Heart left ventricle (tissue), 16 donors: ENCODE data around the gene FADS6. TPM values are rescaled to one million over a fixed set of nuclear protein-coding genes. Genes with fewer than 3 reads are reported as not detected.

Experiments used
- ATAC-seq, 4 donors: fragments of 200-7000 bp; cut with Tn5 transposase; one replicate each; pipeline ENCODE4 v1.9.1; 2020 to 2022; ENCODE audit warnings: moderate library complexity in 4 of 4, mild to moderate bottlenecking in 3 of 4, moderate number of reproducible peaks in 1 of 4
- DNase-seq, 5 donors: peaks; one replicate each; pipeline ENCODE4 v3.0.0-alpha.2; 2020
- H3K27ac ChIP-seq, 12 donors: fragments of 200-600 bp; sonication (generic) in 4 of 12; one replicate each; pipeline versions ENCODE4 v1.5.0 to v1.8.0; 2016 to 2022; ENCODE audit warnings: mild to moderate bottlenecking in 2 of 12
- H3K27me3 ChIP-seq, 9 donors: fragments of 200-600 bp; sonication (generic) in 2 of 9; one replicate each; pipeline versions ENCODE4 v1.5.1 to v1.8.0; 2016 to 2022; ENCODE audit warnings: mild to moderate bottlenecking in 3 of 9
- H3K36me3 ChIP-seq, 9 donors: fragments of 200-600 bp; sonication (generic) in 2 of 9; one replicate each; pipeline versions ENCODE4 v1.5.0 to v1.8.0; 2018 to 2022; ENCODE audit warnings: mild to moderate bottlenecking in 2 of 9
- H3K4me1 ChIP-seq, 12 donors: fragments of 200-600 bp; sonication (generic) in 4 of 12; one replicate each; pipeline versions ENCODE4 v1.5.0 to v1.8.0; 2016 to 2022; ENCODE audit warnings: mild to moderate bottlenecking in 3 of 12
- H3K4me3 ChIP-seq, 12 donors: fragments of 200-600 bp; sonication (generic) in 4 of 12; one replicate each; pipeline versions ENCODE4 v1.5.0 to v1.8.0; 2017 to 2022; ENCODE audit warnings: mild to moderate bottlenecking in 9 of 12, moderate library complexity in 4 of 12
- H3K9me3 ChIP-seq, 12 donors: fragments of 200-600 bp; sonication (generic) in 4 of 12; one replicate each; pipeline versions ENCODE4 v1.5.0 to v1.8.0; 2016 to 2022; ENCODE audit warnings: mild to moderate bottlenecking in 1 of 12
- CTCF ChIP-seq, 12 donors: fragments of 200-600 bp; sonication (generic) in 4 of 12; IDR thresholded peaks; one replicate each; pipeline versions ENCODE4 v1.5.0 to v1.8.0; 2018 to 2022; ENCODE audit warnings: antibody characterized with exemption in 12 of 12, mild to moderate bottlenecking in 5 of 12
- POLR2A ChIP-seq, 2 donors: fragments of 450-650 bp; IDR thresholded peaks; one replicate each; pipeline ENCODE4 v1.6.1; 2017; ENCODE audit warnings: antibody characterized with exemption in 2 of 2, mild to moderate bottlenecking in 2 of 2, moderate library complexity in 2 of 2
- WGBS, 4 donors: extraction: QIAGEN DNeasy Blood & Tissue Kit in 2 of 4; methylation state at CpG; one replicate each; pipeline versions ENCODE4 v1.1.5 to v1.1.7; 2013 to 2018; 5-methylcytosine and 5-hydroxymethylcytosine counted together
- intact Hi-C, 10 donors: fragments of 100-400 bp; cut with DNase I; formaldehyde crosslinking; loops; one replicate each; pipeline versions ENCODE4 v1.11.1 to v1.14.2; 2022
- polyA plus RNA-seq, 2 donors: library from polyadenylated mRNA; stranded (reverse); fragments of 200-250 nt; gene quantifications; one replicate each; pipeline ENCODE4 v1.2.3, GENCODE V29; 2013
- total RNA-seq, 9 donors: library from RNA; depleted of rRNA in 2 of 9; stranded (reverse); fragments of >200 nt in 2 of 9; fragmentation: NEBNext Ultra II Directional in 3 of 9; extraction: Animal tissue kit (Norgen Biotek cat#: 25700) in 3 of 9; gene quantifications; one replicate each; pipeline versions ENCODE4 v1.1.0 to v1.2.4, GENCODE V29; 2016 to 2023
- donor health status: ischemic (EF 13 %, LVEDD 7.1; RV severe dilation, severe dysfunction).
- donor health status: healthy with polysubstance abuse.
- donor health status: DM: no; HTN: yes; CAD: no.
- donor health status: DM: no; HTN: no; CAD: no.
- donor health status: ischemic (EF 25% LVEDD 6.9; RV normal size, moderate dysfunction).
- donor health status: ischemic (EF 25% LVEDD 5.7; RV mildly dilated, moderate dysfunction).
- donor health status: healthy.
- donor health status: DM: yes; HTN: yes; CAD: no.
- donor health status: ischemic (EF 35%, LVEDD 5.7; RV mildly dilated, moderate dysfunction).
- donor health status: nonischemic (EF 11% LVEDD 7.7; RV severe dilation, severe dysfunction).
- donor health status: DM: yes; HTN: yes; CAD: no.
- donor health status: PGD.
- donor health status: ischemic (EF 29% LVEDD 5.4; RV normal size, mild dysfunction).
- donor health status: nonischemic (EF 23%, LVEDD 6.1; RV moderate dilation, normal function).

The FADS6 gene
- total and polyA plus RNA-seq, 11 donors: not detected

- peaks cover 34 to 85% (median 61%) of the 10 kb centered on the region in 9 donors for H3K27me3 ChIP-seq
- ATAC-seq: no peak
- H3K27ac ChIP-seq: no peak overlapping the region
- no peak for DNase-seq
- intact Hi-C loops: no loop called here
- WGBS, 4 donors: 88 to 100% (median 94%) methylated on average over 4 of the region's 4 CpGs
- H3K36me3 ChIP-seq: no peaks in the 10 kb centered on the region
- H3K4me1 ChIP-seq: peaks cover 0 to 25% (median 4%) of the 10 kb centered on the region in 12 donors
- H3K4me3 ChIP-seq: no peak overlapping the region
- no peaks in the 10 kb centered on the region for H3K9me3 ChIP-seq
- no peak for TF ChIP-seq POLR2A (IDR thresholded peaks at IDR 0.05)
- no peak for TF ChIP-seq CTCF (IDR thresholded peaks at IDR 0.05)
These were observed 38.1 kb downstream of the FADS6 start for GRCh38 chr17:74855323-74855722.

GRCh38 chr17:74854792-74855191, 38.6 kb downstream of the FADS6 start:
- peaks cover 29 to 82% (median 56%) of the 10 kb centered on the region in 9 donors for H3K27me3 ChIP-seq
- TF ChIP-seq CTCF (IDR thresholded peaks at IDR 0.05) (no peak), POLR2A (IDR thresholded peaks at IDR 0.05) (no peak)
- no peaks in the 10 kb centered on the region for H3K36me3 ChIP-seq
- ATAC-seq (no peak), DNase-seq (no peak)
- no peaks in the 10 kb centered on the region for H3K9me3 ChIP-seq
- no peak overlapping the region for H3K4me3 ChIP-seq
- WGBS, 4 donors: 84 to 90% (median 87%) methylated on average over 13 to 17 of the region's 17 CpGs
- H3K27ac ChIP-seq: no peak overlapping the region
- H3K4me1 ChIP-seq: peaks cover 0 to 19% (median 0%) of the 10 kb centered on the region in 12 donors
- intact Hi-C loops: no loop called here

- no peaks in the 10 kb centered on the region for H3K9me3 ChIP-seq
- peaks cover 19 to 72% (median 46%) of the 10 kb centered on the region in 9 donors for H3K27me3 ChIP-seq
- no peak overlapping the region for H3K4me3 ChIP-seq
- H3K36me3 ChIP-seq: no peaks in the 10 kb centered on the region
- no peak for ATAC-seq
- DNase-seq: no peak
- intact Hi-C loops: no loop called here
- TF ChIP-seq CTCF (IDR thresholded peaks at IDR 0.05) (no peak), POLR2A (IDR thresholded peaks at IDR 0.05) (no peak)
- no peak overlapping the region for H3K27ac ChIP-seq
- WGBS, 4 donors: 82 to 91% (median 83%) methylated on average over 8 of the region's 8 CpGs
- peaks cover 0 to 11% (median 0%) of the 10 kb centered on the region in 12 donors for H3K4me1 ChIP-seq
These were observed 39.8 kb downstream of the FADS6 start for GRCh38 chr17:74853669-74854068.

- H3K36me3 ChIP-seq: no peaks in the 10 kb centered on the region
- TF ChIP-seq CTCF (IDR thresholded peaks at IDR 0.05) (no peak), POLR2A (IDR thresholded peaks at IDR 0.05) (no peak)
- intact Hi-C loops: no loop called here
These were observed 40.4 kb downstream of the FADS6 start for GRCh38 chr17:74853048-74853397.

More at GRCh38 chr17:74853048-74853397, 40.4 kb downstream of the FADS6 start:
- 21 to 62% (median 32%) methylated on average over 5 to 9 of the region's 9 CpGs for whole genome bisulfite sequencing, 4 donors
- no peak for DNase-seq
- Histone ChIP-seq H3K4me1 (peaks cover 0 to 11% (median 0%) of the 10 kb centered on the region in 12 donors), H3K9me3 (no peaks in the 10 kb centered on the region), H3K27ac (no peak overlapping the region), H3K4me3 (no peak overlapping the region), H3K27me3 (peaks cover 18 to 71% (median 44%) of the 10 kb centered on the region in 9 donors)
- no peak for ATAC-seq
